ENCODE data around the gene CD55. TPM values are rescaled to one million over a fixed set of nuclear protein-coding genes. Genes with fewer than 3 reads are reported as not detected.

Gene CD55
- total and polyA plus RNA-seq, 2 experiments from 2014 or later: 16.7 to 18.5 TPM

- peaks cover 13% of the 10 kb centered on the region for H3K4me1 ChIP-seq (ENCODE audit: insufficient read depth)
- Mint-ChIP-seq H3K27me3 (ENCODE audit: insufficient read depth, low read depth, poor library complexity) (peaks cover 5% of the 10 kb centered on the region), H3K27ac (no peak overlapping the region), H3K4me1 (peaks cover 33% of the 10 kb centered on the region), H3K36me3 (ENCODE audit: low read depth) (no peaks in the 10 kb centered on the region), H3K9me3 (no peaks in the 10 kb centered on the region; the same call in 2 of the 3 replicates), H3K4me3 (no peak overlapping the region)
- H3K9me2 ChIP-seq (ENCODE audit: insufficient read depth): no peaks in the 10 kb centered on the region
- no peaks in the 10 kb centered on the region for H3F3A ChIP-seq (replicated peaks; ENCODE audit: low read depth)
- H3K27me3 ChIP-seq (ENCODE audit: insufficient read depth): no peaks in the 10 kb centered on the region
- no peak for ATAC-seq
- H4K20me1 ChIP-seq (replicated peaks; ENCODE audit: insufficient read depth): no peaks in the 10 kb centered on the region; the same call in 1 of the 2 replicates
- no peak for TF ChIP-seq REST (IDR thresholded peaks at IDR 0.05; ENCODE audit: unreplicated experiment)
- TF ChIP-seq EZH2phosphoT487 (IDR thresholded peaks at IDR 0.05; ENCODE audit: unreplicated experiment): no peak
- no peak for TF ChIP-seq POLR2AphosphoS5 (IDR thresholded peaks at IDR 0.05; ENCODE audit: low read depth)
- no peak for TF ChIP-seq CREB1 (CRISPR knock-in tag; IDR thresholded peaks at IDR 0.05; ENCODE audit: low read depth)
- TF ChIP-seq CTCF (conservative IDR thresholded peaks at IDR 0.05; ENCODE audit: low read depth in 2 of 2): no peak
- no peak for TF ChIP-seq ZNF331 (CRISPR knock-in tag; IDR thresholded peaks at IDR 0.05; ENCODE audit: low read depth)
- TF ChIP-seq JUNB (IDR thresholded peaks at IDR 0.05; ENCODE audit: unreplicated experiment): no peak
- no peak for TF ChIP-seq ETS1 (IDR thresholded peaks at IDR 0.05)
- TF ChIP-seq NANOG (IDR thresholded peaks at IDR 0.05; ENCODE audit: borderline replicate concordance): no peak
- TF ChIP-seq ZNF114 (CRISPR knock-in tag; IDR thresholded peaks at IDR 0.05): no peak
- no peak for TF ChIP-seq STAT1 (IDR thresholded peaks at IDR 0.05; ENCODE audit: unreplicated experiment)
- no peak for TF ChIP-seq ZNF462 (CRISPR knock-in tag; IDR thresholded peaks at IDR 0.05)
- no peak for TF ChIP-seq EZH2 (IDR thresholded peaks at IDR 0.05; ENCODE audit: low read depth, unreplicated experiment)
- no peak overlapping the region for H3K4me2 ChIP-seq
- H3K4me3 ChIP-seq: no peak overlapping the region
- DNase-seq (ENCODE audit: low spot score): no peak
- H3K36me3 ChIP-seq (ENCODE audit: insufficient read depth): no peaks in the 10 kb centered on the region
- H3K79me2 ChIP-seq (replicated peaks; ENCODE audit: insufficient read depth): peaks cover 4% of the 10 kb centered on the region; the same call in 1 of the 2 replicates
- H3K27ac ChIP-seq (ENCODE audit: low read depth): no peak overlapping the region
- no peak overlapping the region for H2AFZ ChIP-seq
These were observed 3.9 kb upstream of the CD55 start for GRCh38 chr1:207317561-207317960.

Measured in GM23338 (cell line).